ENCODE measurements around the gene NPAS3. TPM values are rescaled to one million over a fixed set of nuclear protein-coding genes. Genes with fewer than 3 reads are reported as not detected.

Gene NPAS3
- total and polyA plus RNA-seq, 2 of the 8 experiments (the other 6 are each of a cell fraction or from before 2014, with no cell fraction given): 0.11 to 0.60 TPM

- no peak overlapping the region for H3K4me2 ChIP-seq (ENCODE audit: insufficient read depth in 1 of 2, low read depth in 2 of 2, low read length in 2 of 2)
- no peaks in the 10 kb centered on the region for H3K79me2 ChIP-seq (ENCODE audit: control insufficient read depth in 1 of 2, insufficient read depth in 2 of 2, low read length in 2 of 2)
- H3K14ac ChIP-seq (ENCODE audit: insufficient read length): no peak overlapping the region
- H4K91ac ChIP-seq (replicated peaks; ENCODE audit: insufficient read length, low read length): no peak overlapping the region
- no peaks in the 10 kb centered on the region for H3K23me2 ChIP-seq (ENCODE audit: low read depth, low read length)
- H4K5ac ChIP-seq (ENCODE audit: insufficient read length, low read depth, low read length): no peak overlapping the region
- peaks cover 0 to 4% (median 0%) of the 10 kb centered on the region in 4 experiments; a peak in 1 of 7 replicates for H3K4me1 ChIP-seq (replicated peaks in 1 of 4; ENCODE audit: control insufficient read depth in 3 of 4, insufficient read depth in 4 of 4, low read length in 3 of 4)
- DNase-seq (ENCODE audit: low read depth in 1 of 2, low spot score in 2 of 2): no peak
- TF ChIP-seq EP300 (IDR thresholded peaks at IDR 0.05; ENCODE audit: borderline replicate concordance in 1 of 2, low read depth in 2 of 2, low read length in 2 of 2): no peak
- peak; percentile 73 for TF ChIP-seq MAFK (IDR thresholded peaks at IDR 0.05; ENCODE audit: low read depth, low read length)
- peak; percentile 89 for TF ChIP-seq BACH1 (IDR thresholded peaks at IDR 0.05; ENCODE audit: low read length)
- TF ChIP-seq SP4 (IDR thresholded peaks at IDR 0.05; ENCODE audit: low read length): no peak
- TF ChIP-seq SP2 (IDR thresholded peaks at IDR 0.05; ENCODE audit: low read length): no peak
- FAIRE-seq: no peak
- H4K8ac ChIP-seq (ENCODE audit: extremely low read depth, insufficient read depth, low read length): no peak overlapping the region
- CTCF ChIA-PET (ENCODE audit: partially characterized antibody): no interaction called here
- no peak overlapping the region for H3K9ac ChIP-seq (replicated peaks in 1 of 4; ENCODE audit: extremely low read depth in 1 of 4, low read depth in 3 of 4, low read length in 3 of 4)
- no peak overlapping the region for H3K23ac ChIP-seq (ENCODE audit: insufficient read length)
- H3K9me3 ChIP-seq (ENCODE audit: insufficient read depth in 2 of 2, low read depth in 1 of 2, low read length in 1 of 2): no peaks in the 10 kb centered on the region
- no peak overlapping the region for H2BK12ac ChIP-seq (ENCODE audit: low read depth, low read length)
- 65% methylated on average over 3 of the region's 3 CpGs; no CpG with 5 or more reads in 1 of the 2 experiments for WGBS, 2 experiments (ENCODE audit: extremely low coverage in 1 of 2, insufficient coverage in 1 of 2, insufficient read length in 1 of 2, insufficient replicate concordance in 2 of 2, low coverage in 1 of 2, low lambda C conversion rate in 2 of 2, missing lambda C conversion rate in 1 of 2)
- POLR2A ChIA-PET (ENCODE audit: partially characterized antibody): no interaction called here
- H2BK15ac ChIP-seq (ENCODE audit: low read length): no peak overlapping the region
- no peak overlapping the region for H2BK120ac ChIP-seq (replicated peaks; ENCODE audit: low read depth, low read length)
- no peaks in the 10 kb centered on the region for H3K79me1 ChIP-seq (ENCODE audit: low read depth, low read length)
- no peak overlapping the region for H3K27ac ChIP-seq (ENCODE audit: low read depth, low read length)
- H2AK5ac ChIP-seq (ENCODE audit: low read depth, low read length): no peak overlapping the region
- H3K27me3 ChIP-seq (replicated peaks in 1 of 4; ENCODE audit: control insufficient read depth in 3 of 4, extremely low read depth in 1 of 4, insufficient read depth in 3 of 4, low read length in 3 of 4): no peaks in the 10 kb centered on the region
- no peaks in the 10 kb centered on the region for H4K20me1 ChIP-seq (replicated peaks in 1 of 2; ENCODE audit: control insufficient read depth in 1 of 2, insufficient read depth in 2 of 2, low read length in 2 of 2)
- no peak overlapping the region for H2BK5ac ChIP-seq (ENCODE audit: low read depth, low read length)
- no peak overlapping the region for H3K56ac ChIP-seq (replicated peaks; ENCODE audit: insufficient read length, low read depth, low read length)
- no peak overlapping the region for H3K4ac ChIP-seq (replicated peaks; ENCODE audit: insufficient read length, low read depth, low read length)
- no peak overlapping the region for H2BK20ac ChIP-seq (ENCODE audit: low read length)
- H3K36me3 ChIP-seq (ENCODE audit: control insufficient read depth in 2 of 4, insufficient read depth in 4 of 4, low read length in 3 of 4): no peaks in the 10 kb centered on the region
- H3K18ac ChIP-seq (ENCODE audit: extremely low read depth, low read length): no peak overlapping the region
- no peak overlapping the region for H3K4me3 ChIP-seq (ENCODE audit: extremely low read depth in 1 of 4, insufficient read depth in 2 of 4, low read depth in 3 of 4, low read length in 4 of 4)
- 0 out of 2 replicates have a peak overlapping the region, but pooled peaks have one; percentile 59 for H2AFZ ChIP-seq (ENCODE audit: low read length)
Measured at GRCh38 chr14:33414041-33414440, 475.4 kb downstream of the NPAS3 start.

All from H1 (cell line).